Measurements from ENCODE around the gene TKT. TPM values are rescaled to one million over a fixed set of nuclear protein-coding genes. Genes with fewer than 3 reads are reported as not detected.

Gene TKT
- total and polyA plus RNA-seq, 2 of the 8 experiments (the other 6 are each of a cell fraction or from before 2014, with no cell fraction given), result 418 to 986 TPM

GRCh38 chr3:53257465-53257864 lies 1.6 kb upstream of the TKT start (continued):
- TF ChIP-seq RAD21 (IDR thresholded peaks at IDR 0.05 in 1 of 2, conservative IDR thresholded peaks at IDR 0.05 in 1 of 2; ENCODE audit: low read depth in 2 of 2, low read length in 2 of 2), result no peak
- no peak for TF ChIP-seq EGR1 (IDR thresholded peaks at IDR 0.05; ENCODE audit: borderline replicate concordance, low read depth, low read length)
- no peak for TF ChIP-seq POLR2A (IDR thresholded peaks at IDR 0.05; ENCODE audit: control extremely low read depth in 1 of 2, low read depth in 2 of 2, low read length in 2 of 2)

All from H1 (cell line).